HEK293T (cell line): ENCODE data around the gene ARHGEF7.

Source experiments
- BHLHE40 ChIP-seq: fragments of 450-650 bp; IDR thresholded peaks from 2 replicates; pipeline ENCODE4 v1.6.1; 2016; ENCODE audit warnings: mild to moderate bottlenecking, moderate library complexity, borderline replicate concordance
- CTBP1 ChIP-seq: fragments of 450-650 bp; IDR thresholded peaks from 2 replicates; pipeline ENCODE4 v1.6.1; 2016; ENCODE audit warnings: borderline replicate concordance
- ELF4 ChIP-seq: fragments of 450-650 bp; IDR thresholded peaks from 2 replicates; pipeline ENCODE4 v1.6.1; 2017; ENCODE audit warnings: antibody characterized with exemption
- FOXK2 ChIP-seq: fragments of 450-650 bp; IDR thresholded peaks from 2 replicates; pipeline ENCODE4 v1.6.1; 2016; ENCODE audit warnings: mild to moderate bottlenecking
- FOXM1 ChIP-seq: fragments of 450-650 bp; IDR thresholded peaks from 2 replicates; pipeline ENCODE4 v1.6.1; 2017; ENCODE audit warnings: mild to moderate bottlenecking, borderline replicate concordance
- L3MBTL2 ChIP-seq: fragments of 450-650 bp; conservative IDR thresholded peaks from 2 replicates; pipeline ENCODE4 v1.6.1; 2016; ENCODE audit warnings: mild to moderate bottlenecking
- PKNOX1 ChIP-seq: fragments of 450-650 bp; IDR thresholded peaks from 2 replicates; pipeline ENCODE4 v1.6.1; 2016
- SP1 ChIP-seq: fragments of 450-650 bp; IDR thresholded peaks from 2 replicates; pipeline ENCODE4 v1.6.1; 2017
- SUZ12 ChIP-seq: fragments of 450-650 bp; IDR thresholded peaks from 2 replicates; pipeline ENCODE4 v1.6.1; 2016; ENCODE audit warnings: mild to moderate bottlenecking
- ZNF384 ChIP-seq: fragments of 450-650 bp; IDR thresholded peaks from 2 replicates; pipeline ENCODE4 v1.6.1; 2016

DNA sequence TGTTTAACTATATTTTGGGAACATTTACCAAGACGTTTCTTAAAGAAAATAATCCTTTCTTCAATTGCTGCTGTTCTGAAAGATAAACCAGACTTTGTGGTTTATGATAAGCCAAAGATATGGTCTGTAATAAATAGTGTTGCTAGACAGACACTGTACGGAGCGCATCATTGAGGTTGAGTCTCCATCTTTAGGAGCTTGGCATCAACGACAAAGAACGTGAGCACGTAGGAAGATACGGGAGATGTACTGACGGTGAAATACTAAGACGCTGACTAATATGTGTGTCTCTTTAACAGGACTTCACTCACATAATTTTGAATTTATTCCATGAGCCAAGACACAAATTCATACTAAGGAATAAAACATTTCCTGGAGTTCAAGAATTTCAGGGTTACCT is 221.6 kb downstream of the ARHGEF7 start:
- TF ChIP-seq SUZ12 (no peak), ZNF384 (no peak), FOXK2 (no peak), ELF4 (no peak), SP1 (no peak), BHLHE40 (no peak), L3MBTL2 (no peak), FOXM1 (no peak), CTBP1 (no peak), PKNOX1 (no peak)
